Common myeloid progenitor, CD34-positive (primary cell): Measurements from ENCODE around the gene TRIM39.

Source experiments
- CTCF ChIA-PET: fragments of 350-600 bp; sonication (Branson Sonifier 250); formaldehyde crosslinking; loops from one replicate; lab custom pipeline; 2021; ENCODE audit warnings: antibody characterized with exemption; lab: Charles Lee
- POLR2A ChIA-PET: fragments of 350-600 bp; sonication (Branson Sonifier 250); formaldehyde crosslinking; loops from one replicate; lab custom pipeline; 2021; ENCODE audit warnings: antibody characterized with exemption; lab: Charles Lee
- DNase-seq, 3 donors: peaks; one replicate each; pipeline versions ENCODE4 v3.0.0 to v3.0.0-alpha.2; 2013
- H3K27ac ChIP-seq, 2 experiments: 1 replicate in 1 of 2; 2 replicates in 1 of 2; pipeline ENCODE4 v1.7.0; 2013; ENCODE audit warnings: inconsistent platforms in 2 of 2, low read length in 2 of 2, mild to moderate bottlenecking in 2 of 2, low read depth in 1 of 2, moderate library complexity in 1 of 2; ENCODE audit not compliant: severe bottlenecking in 2 of 2, insufficient read depth in 1 of 2, poor library complexity in 1 of 2
- H3K27me3 ChIP-seq, 5 experiments: replicated peaks in 2 of 5; 1 replicate in 3 of 5; 2 replicates in 2 of 5; pipeline versions ENCODE4 v1.6.1 to v1.7.0; 2013; ENCODE audit warnings: low read length in 4 of 5, mild to moderate bottlenecking in 2 of 5, moderate library complexity in 2 of 5, inconsistent platforms in 1 of 5; ENCODE audit not compliant: insufficient read depth in 5 of 5, control insufficient read depth in 4 of 5
- H3K36me3 ChIP-seq, 4 experiments: 1 replicate in 2 of 4; 2 replicates in 2 of 4; pipeline versions ENCODE4 v1.6.1 to v1.7.0; 2013; ENCODE audit warnings: low read length in 3 of 4, control low read depth in 1 of 4, mild to moderate bottlenecking in 1 of 4; ENCODE audit not compliant: control insufficient read depth in 4 of 4, insufficient read depth in 4 of 4
- H3K4me1 ChIP-seq, 4 experiments: 1 replicate in 3 of 4; 2 replicates in 1 of 4; pipeline versions ENCODE4 v1.6.1 to v1.7.1; 2013; ENCODE audit warnings: low read length in 3 of 4, mild to moderate bottlenecking in 3 of 4, control low read depth in 1 of 4, inconsistent platforms in 1 of 4, moderate library complexity in 1 of 4; ENCODE audit not compliant: control insufficient read depth in 4 of 4, insufficient read depth in 4 of 4; ENCODE audit errors: control extremely low read depth in 1 of 4
- H3K4me3 ChIP-seq, 7 experiments: 1 replicate in 4 of 7; 2 replicates in 3 of 7; pipeline versions ENCODE4 v1.5.1 to v1.7.0; 2013; ENCODE audit warnings: mild to moderate bottlenecking in 7 of 7, low read length in 6 of 7, moderate library complexity in 6 of 7, inconsistent platforms in 2 of 7, low read depth in 2 of 7, control low read depth in 1 of 7; ENCODE audit not compliant: insufficient read depth in 4 of 7, control insufficient read depth in 1 of 7; ENCODE audit errors: extremely low read depth in 1 of 7
- H3K9me3 ChIP-seq, 5 experiments: 1 replicate in 4 of 5; 2 replicates in 1 of 5; pipeline versions ENCODE4 v1.6.1 to v1.7.1; 2013; ENCODE audit warnings: low read length in 4 of 5, mild to moderate bottlenecking in 2 of 5, inconsistent platforms in 1 of 5, low read depth in 1 of 5, moderate library complexity in 1 of 5; ENCODE audit not compliant: control insufficient read depth in 4 of 5, insufficient read depth in 2 of 5; ENCODE audit errors: control extremely low read depth in 1 of 5
- WGBS: methylation state at CpG from one replicate; pipeline ENCODE4 v1.1.5; 2013; ENCODE audit not compliant: insufficient coverage; 5-methylcytosine and 5-hydroxymethylcytosine counted together

The TRIM39 gene

DNA sequence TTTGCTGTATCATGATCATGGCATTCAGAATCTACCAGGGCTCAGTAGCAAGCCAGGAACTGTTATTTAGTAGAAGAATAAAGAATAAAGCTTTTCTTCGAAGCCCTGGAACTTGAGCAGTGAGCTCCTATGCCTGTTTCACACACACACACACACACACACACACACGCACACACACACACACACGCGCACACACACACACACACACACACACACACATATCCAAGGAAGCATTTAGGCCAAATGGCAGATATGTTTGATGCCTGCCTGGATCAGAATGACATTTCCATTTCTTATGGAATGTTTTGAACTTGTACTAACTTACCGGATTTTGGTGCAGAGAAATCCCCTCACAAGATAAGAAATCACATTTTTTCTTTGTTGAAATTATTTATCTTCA lies 53.7 kb downstream of the TRIM39 start:
- Histone ChIP-seq H3K9me3 (no peaks in the 10 kb centered on the region), H3K4me3 (no peak overlapping the region), H3K27me3 (peaks cover 13 to 71% (median 33%) of the 10 kb centered on the region in 5 experiments), H3K27ac (no peak overlapping the region), H3K36me3 (no peaks in the 10 kb centered on the region), H3K4me1 (no peaks in the 10 kb centered on the region)
- ChIA-PET CTCF (interaction anchor here (1.4 to 2.3 kb wide), 4 partner anchors 13 to 17 kb away, joined by 3 to 6 read pairs (median 5); no protein-coding TSS in a partner anchor), POLR2A (no interaction called here)
- no CpG with 5 or more reads among the region's 5 CpGs for WGBS
- DNase-seq, result no peak

DNA sequence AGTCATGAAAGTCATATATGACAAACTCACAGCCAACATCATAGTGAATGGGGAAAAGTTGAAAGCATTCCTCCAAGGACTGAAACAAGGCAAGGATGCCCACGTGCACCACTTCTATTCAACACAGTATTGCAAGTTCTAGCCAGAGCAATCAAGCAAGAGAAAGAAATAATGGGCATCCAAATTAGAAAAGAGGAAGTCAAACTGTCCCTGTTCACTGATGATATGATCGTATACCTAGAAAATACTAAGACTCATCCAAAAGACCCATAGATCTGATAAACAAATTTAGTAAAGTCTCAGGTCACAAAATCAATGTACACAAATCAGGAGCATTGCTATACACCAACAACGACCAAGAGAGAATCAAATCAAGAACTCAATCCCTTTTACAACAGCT lies 59.4 kb downstream of the TRIM39 start:
- Histone ChIP-seq H3K36me3 (no peaks in the 10 kb centered on the region), H3K27me3 (peaks cover 2 to 80% (median 31%) of the 10 kb centered on the region in 5 experiments), H3K4me3 (no peak overlapping the region), H3K9me3 (no peaks in the 10 kb centered on the region), H3K27ac (no peak overlapping the region), H3K4me1 (no peaks in the 10 kb centered on the region)
- no CpG with 5 or more reads among the region's 3 CpGs for WGBS
- CTCF ChIA-PET, result no interaction called here
- POLR2A ChIA-PET, result no interaction called here
- peak in 1 of 3 donors; percentile 14 for DNase-seq

DNA sequence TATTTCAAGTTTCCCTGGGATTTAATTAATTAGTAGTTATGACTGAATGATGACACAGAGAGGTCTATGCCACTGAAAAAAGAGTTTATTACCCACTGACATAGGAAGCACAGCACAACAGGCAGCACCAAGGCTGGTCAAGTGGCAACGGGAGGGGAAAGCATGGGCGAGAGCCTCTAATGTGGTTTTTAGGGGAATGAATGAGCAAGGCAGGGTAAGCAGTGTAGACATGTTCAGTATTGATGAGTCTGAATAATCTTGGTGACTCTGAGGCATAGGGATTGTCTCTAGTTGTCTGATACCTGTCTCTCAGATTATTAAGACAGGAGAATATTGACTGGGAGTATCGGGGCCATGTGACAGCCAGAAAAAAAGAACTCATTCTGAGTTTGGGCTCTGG lies 64.5 kb downstream of the TRIM39 start:
- Histone ChIP-seq H3K9me3 (no peaks in the 10 kb centered on the region), H3K27ac (no peak overlapping the region), H3K4me3 (no peak overlapping the region), H3K27me3 (peaks cover 13 to 81% (median 49%) of the 10 kb centered on the region in 5 experiments), H3K4me1 (peaks cover 0 to 4% (median 3%) of the 10 kb centered on the region in 4 experiments), H3K36me3 (no peaks in the 10 kb centered on the region)
- ChIA-PET POLR2A (no interaction called here), CTCF (no interaction called here)
- no peak for DNase-seq
- 71% methylated on average over 3 of the region's 3 CpGs for WGBS
